SK-N-SH treated with all-trans-retinoic acid at 6 μM for 48 hours (cell line): ENCODE data around the gene GUCD1.

Source experiments
- ATAC-seq: fragments of 200-7000 bp; cut with Tn5 transposase; 3 replicates; pipeline ENCODE4 v1.9.1; 2020; ENCODE audit warnings: mild to moderate bottlenecking, moderate library complexity
- ARNTL ChIP-seq: fragments of 450-650 bp; formaldehyde crosslinking; IDR thresholded peaks from 2 replicates; pipeline ENCODE4 v1.5.0; 2020; ENCODE audit warnings: low read depth, mild to moderate bottlenecking, moderate library complexity, borderline replicate concordance
- BACH2 ChIP-seq: fragments of 250-450 bp; sonication (Bioruptor Pico); IDR thresholded peaks from 2 replicates; pipeline ENCODE4 v1.9.0; 2021; ENCODE audit warnings: mild to moderate bottlenecking, borderline replicate concordance
- CSDC2 ChIP-seq: fragments of 250-450 bp; sonication (Bioruptor Pico); IDR thresholded peaks from 2 replicates; pipeline ENCODE4 v1.5.0; 2020; ENCODE audit warnings: mild to moderate bottlenecking, moderate library complexity
- CSRNP3 ChIP-seq: fragments of 250-450 bp; sonication (Bioruptor Pico); IDR thresholded peaks from 2 replicates; pipeline ENCODE4 v1.5.1; 2021; ENCODE audit warnings: mild to moderate bottlenecking, moderate library complexity
- ESRRG ChIP-seq: fragments of 250-450 bp; sonication (Bioruptor Pico); IDR thresholded peaks from 2 replicates; pipeline ENCODE4 v1.6.1; 2021; ENCODE audit warnings: mild to moderate bottlenecking
- GLIS3 ChIP-seq: fragments of 250-450 bp; sonication (Bioruptor Pico); IDR thresholded peaks from 2 replicates; pipeline ENCODE4 v1.5.0; 2020; ENCODE audit warnings: mild to moderate bottlenecking, moderate library complexity
- ISL1 ChIP-seq: fragments of 250-450 bp; sonication (Bioruptor Pico); IDR thresholded peaks from 2 replicates; pipeline ENCODE4 v2.1.2; 2022; ENCODE audit warnings: mild to moderate bottlenecking, moderate library complexity
- OSR1 ChIP-seq: fragments of 250-450 bp; sonication (Bioruptor Pico); IDR thresholded peaks from 2 replicates; pipeline ENCODE4 v1.8.0; 2022; ENCODE audit warnings: moderate library complexity, mild to moderate bottlenecking, inconsistent platforms
- RARB ChIP-seq: fragments of 250-450 bp; sonication (Bioruptor Pico); IDR thresholded peaks from 2 replicates; pipeline ENCODE4 v1.8.0; 2021; ENCODE audit warnings: mild to moderate bottlenecking, moderate library complexity
- SNAI2 ChIP-seq: fragments of 250-450 bp; sonication (Bioruptor Pico); IDR thresholded peaks from 2 replicates; pipeline ENCODE4 v1.5.0; 2020; ENCODE audit warnings: mild to moderate bottlenecking, moderate library complexity
- TCF4 ChIP-seq: fragments of 250-450 bp; sonication (Bioruptor Pico); IDR thresholded peaks from 2 replicates; pipeline ENCODE4 v1.8.0; 2021; ENCODE audit warnings: mild to moderate bottlenecking, moderate library complexity, borderline replicate concordance
- TOX ChIP-seq: fragments of 250-450 bp; sonication (Bioruptor Pico); IDR thresholded peaks from 2 replicates; pipeline ENCODE4 v1.8.0; 2021; ENCODE audit warnings: mild to moderate bottlenecking, moderate library complexity, borderline replicate concordance
- TSHZ2 ChIP-seq: fragments of 250-450 bp; sonication (Bioruptor Pico); IDR thresholded peaks from 2 replicates; pipeline ENCODE4 v1.5.0; 2020; ENCODE audit warnings: mild to moderate bottlenecking, moderate library complexity
- ZC3H10 ChIP-seq: fragments of 250-450 bp; sonication (Bioruptor Pico); IDR thresholded peaks from 2 replicates; pipeline ENCODE4 v1.5.1; 2021; ENCODE audit warnings: mild to moderate bottlenecking, moderate library complexity
- ZFP3 ChIP-seq: fragments of 250-450 bp; sonication (Bioruptor Pico); IDR thresholded peaks from 2 replicates; pipeline ENCODE4 v1.5.0; 2020; ENCODE audit warnings: mild to moderate bottlenecking, moderate library complexity
- ZFP30 ChIP-seq: fragments of 450-650 bp; formaldehyde crosslinking; IDR thresholded peaks from 2 replicates; pipeline ENCODE4 v1.5.0; 2022; ENCODE audit warnings: mild to moderate bottlenecking, moderate library complexity
- ZNF565 ChIP-seq: fragments of 450-650 bp; formaldehyde crosslinking; conservative IDR thresholded peaks from 2 replicates; pipeline ENCODE4 v1.5.0; 2020; ENCODE audit warnings: low read depth, mild to moderate bottlenecking, moderate library complexity
- ZNF70 ChIP-seq: fragments of 450-650 bp; formaldehyde crosslinking; IDR thresholded peaks from 2 replicates; pipeline ENCODE4 v1.5.0; 2020; ENCODE audit warnings: mild to moderate bottlenecking, moderate library complexity
- ZNF8 ChIP-seq: fragments of 450-650 bp; formaldehyde crosslinking; IDR thresholded peaks from 2 replicates; pipeline ENCODE4 v1.5.0; 2020; ENCODE audit warnings: mild to moderate bottlenecking, moderate library complexity
- TF ChIP-seq, protein P1 (sequence below): fragments of 250-450 bp; sonication (Bioruptor Pico); IDR thresholded peaks from 2 replicates; pipeline ENCODE4 v1.8.0; 2021; ENCODE audit warnings: low read depth, mild to moderate bottlenecking, moderate library complexity, borderline replicate concordance
- TF ChIP-seq, protein P2 (sequence below): fragments of 250-450 bp; sonication (Bioruptor Pico); IDR thresholded peaks from 2 replicates; pipeline ENCODE4 v1.8.0; 2020; ENCODE audit warnings: mild to moderate bottlenecking, moderate library complexity, borderline replicate concordance
- TF ChIP-seq, protein P3 (sequence below): fragments of 250-450 bp; sonication (Bioruptor Pico); IDR thresholded peaks from 2 replicates; pipeline ENCODE4 v1.5.1; 2020; ENCODE audit warnings: low read depth, mild to moderate bottlenecking, moderate library complexity

Gene GUCD1

DNA sequence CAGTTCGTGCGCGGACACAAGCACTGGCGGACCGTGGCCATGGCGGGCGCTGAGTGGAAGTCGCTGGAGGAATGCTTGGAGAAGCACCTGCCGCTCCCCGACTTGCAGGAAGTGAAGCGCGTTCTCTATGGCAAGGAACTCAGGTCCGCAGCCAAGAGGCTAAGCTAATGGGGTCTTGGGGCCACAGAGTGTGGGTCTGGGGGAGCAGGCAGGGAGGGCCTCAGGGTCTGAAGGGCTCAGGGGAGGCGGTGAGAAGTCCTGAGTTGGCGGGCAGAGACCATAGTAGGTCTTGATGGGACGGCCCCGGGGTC, 59.6 kb downstream of the GUCD1 start:
- no peak for ATAC-seq
- TF ChIP-seq OSR1 (no peak), ISL1 (no peak), GLIS3 (no peak), ZFP3 (CRISPR knock-in tag) (no peak), ZFP30 (CRISPR knock-in tag) (no peak), ZNF8 (CRISPR knock-in tag) (no peak)
- TF ChIP-seq, protein P1, sequence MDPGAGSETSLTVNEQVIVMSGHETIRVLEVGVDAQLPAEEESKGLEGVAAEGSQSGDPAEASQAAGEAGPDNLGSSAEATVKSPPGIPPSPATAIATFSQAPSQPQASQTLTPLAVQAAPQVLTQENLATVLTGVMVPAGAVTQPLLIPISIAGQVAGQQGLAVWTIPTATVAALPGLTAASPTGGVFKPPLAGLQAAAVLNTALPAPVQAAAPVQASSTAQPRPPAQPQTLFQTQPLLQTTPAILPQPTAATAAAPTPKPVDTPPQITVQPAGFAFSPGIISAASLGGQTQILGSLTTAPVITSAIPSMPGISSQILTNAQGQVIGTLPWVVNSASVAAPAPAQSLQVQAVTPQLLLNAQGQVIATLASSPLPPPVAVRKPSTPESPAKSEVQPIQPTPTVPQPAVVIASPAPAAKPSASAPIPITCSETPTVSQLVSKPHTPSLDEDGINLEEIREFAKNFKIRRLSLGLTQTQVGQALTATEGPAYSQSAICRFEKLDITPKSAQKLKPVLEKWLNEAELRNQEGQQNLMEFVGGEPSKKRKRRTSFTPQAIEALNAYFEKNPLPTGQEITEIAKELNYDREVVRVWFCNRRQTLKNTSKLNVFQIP, result no peak
- TF ChIP-seq, all 23 proteins: peak for 0

GRCh38 chr22:24494528-24495364, 60.2 kb downstream of the GUCD1 start, which contains the start of gene UPB1:
UPB1 (plus strand) TSS chr22:24495332; CDS start chr22:24495404, 72 bp downstream.
- TF ChIP-seq BACH2 (CRISPR knock-in tag) (no peak), ZFP30 (CRISPR knock-in tag) (no peak), GLIS3 (no peak), OSR1 (no peak), SNAI2 (CRISPR knock-in tag) (no peak)
- no peak for ATAC-seq

- TF ChIP-seq GLIS3 (no peak), ZNF565 (CRISPR knock-in tag) (no peak), OSR1 (no peak), TOX (no peak), ZNF70 (CRISPR knock-in tag) (no peak), ZFP30 (CRISPR knock-in tag) (no peak), ARNTL (CRISPR knock-in tag) (no peak), TCF4 (CRISPR knock-in tag) (no peak), TSHZ2 (CRISPR knock-in tag) (no peak), ZC3H10 (CRISPR knock-in tag) (no peak), CSRNP3 (no peak), ISL1 (no peak), SNAI2 (CRISPR knock-in tag) (no peak), ESRRG (no peak), CSDC2 (CRISPR knock-in tag) (no peak), RARB (CRISPR knock-in tag) (no peak), BACH2 (CRISPR knock-in tag) (no peak)
- TF ChIP-seq, protein P2, sequence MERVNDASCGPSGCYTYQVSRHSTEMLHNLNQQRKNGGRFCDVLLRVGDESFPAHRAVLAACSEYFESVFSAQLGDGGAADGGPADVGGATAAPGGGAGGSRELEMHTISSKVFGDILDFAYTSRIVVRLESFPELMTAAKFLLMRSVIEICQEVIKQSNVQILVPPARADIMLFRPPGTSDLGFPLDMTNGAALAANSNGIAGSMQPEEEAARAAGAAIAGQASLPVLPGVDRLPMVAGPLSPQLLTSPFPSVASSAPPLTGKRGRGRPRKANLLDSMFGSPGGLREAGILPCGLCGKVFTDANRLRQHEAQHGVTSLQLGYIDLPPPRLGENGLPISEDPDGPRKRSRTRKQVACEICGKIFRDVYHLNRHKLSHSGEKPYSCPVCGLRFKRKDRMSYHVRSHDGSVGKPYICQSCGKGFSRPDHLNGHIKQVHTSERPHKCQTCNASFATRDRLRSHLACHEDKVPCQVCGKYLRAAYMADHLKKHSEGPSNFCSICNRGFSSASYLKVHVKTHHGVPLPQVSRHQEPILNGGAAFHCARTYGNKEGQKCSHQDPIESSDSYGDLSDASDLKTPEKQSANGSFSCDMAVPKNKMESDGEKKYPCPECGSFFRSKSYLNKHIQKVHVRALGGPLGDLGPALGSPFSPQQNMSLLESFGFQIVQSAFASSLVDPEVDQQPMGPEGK (CRISPR knock-in tag), result no peak
- TF ChIP-seq, protein P1, result no peak
- TF ChIP-seq, protein P3, sequence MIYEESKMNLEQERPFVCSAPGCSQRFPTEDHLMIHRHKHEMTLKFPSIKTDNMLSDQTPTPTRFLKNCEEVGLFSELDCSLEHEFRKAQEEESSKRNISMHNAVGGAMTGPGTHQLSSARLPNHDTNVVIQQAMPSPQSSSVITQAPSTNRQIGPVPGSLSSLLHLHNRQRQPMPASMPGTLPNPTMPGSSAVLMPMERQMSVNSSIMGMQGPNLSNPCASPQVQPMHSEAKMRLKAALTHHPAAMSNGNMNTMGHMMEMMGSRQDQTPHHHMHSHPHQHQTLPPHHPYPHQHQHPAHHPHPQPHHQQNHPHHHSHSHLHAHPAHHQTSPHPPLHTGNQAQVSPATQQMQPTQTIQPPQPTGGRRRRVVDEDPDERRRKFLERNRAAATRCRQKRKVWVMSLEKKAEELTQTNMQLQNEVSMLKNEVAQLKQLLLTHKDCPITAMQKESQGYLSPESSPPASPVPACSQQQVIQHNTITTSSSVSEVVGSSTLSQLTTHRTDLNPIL (CRISPR knock-in tag), result no peak
- no peak for ATAC-seq
Observed at GRCh38 chr22:24494167-24494527, 60.8 kb downstream of the GUCD1 start.
